GM21526 (cell line): ENCODE results near the gene AMIGO1.
A peak's percentile ranks its signal among the peaks of the same experiment; 100 is the strongest.

Experiments used
- ATAC-seq: cut with Tn5 transposase; IDR thresholded peaks from one replicate; pipeline ENCODE4 v1.9.1; 2021; ENCODE audit warnings: moderate library complexity; ENCODE audit not compliant: unreplicated experiment, low FRiP score

The AMIGO1 gene

DNA sequence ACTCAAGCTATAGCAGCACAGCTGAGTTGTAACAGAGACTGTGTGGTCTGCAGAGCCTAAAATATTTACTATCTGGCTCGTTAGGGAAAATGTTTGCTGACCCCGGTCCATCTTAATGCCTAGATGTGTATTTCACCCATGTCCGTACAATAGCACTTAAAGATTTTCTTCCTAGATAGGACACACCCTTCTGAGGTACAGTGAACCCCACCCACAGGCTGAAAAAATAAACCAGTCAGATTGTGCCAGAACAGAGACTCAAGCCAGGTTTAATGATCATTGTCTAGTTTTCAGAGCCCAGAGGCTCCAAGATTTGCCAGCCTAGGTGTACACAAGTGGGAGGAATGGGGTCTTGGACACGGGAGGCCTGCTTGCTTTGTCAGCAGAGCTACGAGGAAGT is 5.6 kb downstream of the AMIGO1 start:
- ATAC-seq = no peak

DNA sequence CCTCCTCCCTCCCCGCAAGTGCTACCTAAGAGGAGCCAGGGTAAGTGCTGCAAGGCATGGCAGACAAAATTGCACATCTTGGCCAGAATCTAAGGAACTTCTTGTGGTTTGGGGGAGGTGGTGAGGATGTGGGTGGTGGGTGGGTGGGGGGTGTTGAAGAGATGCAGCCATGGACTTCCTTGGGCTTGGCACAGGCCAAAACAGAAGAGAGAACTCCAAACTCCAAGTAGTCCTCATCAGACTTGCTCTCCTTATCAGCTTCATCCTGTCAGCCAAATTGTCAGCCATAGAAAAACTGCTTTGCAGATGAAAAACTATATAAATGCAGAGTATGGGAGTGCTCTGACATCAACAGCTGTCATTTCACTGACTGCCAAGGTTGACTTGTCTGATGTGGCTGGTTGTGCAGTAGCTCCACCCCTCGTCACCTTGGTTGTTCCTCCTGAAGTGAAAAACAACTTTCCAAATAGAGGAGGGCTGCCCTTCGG is 7.1 kb downstream of the AMIGO1 start:
- no peak for ATAC-seq

DNA sequence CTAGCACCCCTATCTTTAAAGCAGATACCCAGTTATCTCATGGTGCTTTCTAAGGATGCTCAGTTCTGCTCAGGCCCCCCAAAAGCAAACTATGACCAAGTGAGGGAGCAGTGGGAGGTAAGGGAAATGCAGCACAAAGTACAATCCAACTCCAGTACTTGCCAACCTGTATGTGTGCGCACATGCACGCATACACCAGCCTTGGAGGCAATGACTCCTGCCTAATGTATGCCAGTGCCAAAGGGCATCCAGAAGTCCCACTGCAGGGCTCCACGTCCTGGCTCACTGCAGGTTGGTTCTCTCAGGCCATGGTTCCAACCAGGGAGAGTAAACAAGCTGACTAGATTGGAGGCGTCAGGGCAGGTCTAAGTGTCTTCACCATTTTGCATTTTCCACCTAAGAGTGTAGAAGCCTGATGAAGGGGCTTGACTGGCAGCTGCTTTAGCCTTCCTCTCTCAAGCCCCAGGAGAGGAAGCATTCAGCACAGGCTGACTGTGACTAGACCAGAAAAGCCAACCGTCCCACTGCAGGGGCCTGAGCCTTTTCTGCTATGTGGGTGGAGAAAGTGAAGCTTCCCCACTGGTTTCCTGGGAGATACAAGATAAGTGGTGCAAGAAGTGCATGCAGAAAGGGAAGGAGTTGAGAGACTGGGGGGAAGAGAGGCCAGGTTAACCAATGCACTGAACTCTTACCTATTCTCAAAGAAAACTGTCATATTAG is 7.7 kb downstream of the AMIGO1 start:
- no peak for ATAC-seq

DNA sequence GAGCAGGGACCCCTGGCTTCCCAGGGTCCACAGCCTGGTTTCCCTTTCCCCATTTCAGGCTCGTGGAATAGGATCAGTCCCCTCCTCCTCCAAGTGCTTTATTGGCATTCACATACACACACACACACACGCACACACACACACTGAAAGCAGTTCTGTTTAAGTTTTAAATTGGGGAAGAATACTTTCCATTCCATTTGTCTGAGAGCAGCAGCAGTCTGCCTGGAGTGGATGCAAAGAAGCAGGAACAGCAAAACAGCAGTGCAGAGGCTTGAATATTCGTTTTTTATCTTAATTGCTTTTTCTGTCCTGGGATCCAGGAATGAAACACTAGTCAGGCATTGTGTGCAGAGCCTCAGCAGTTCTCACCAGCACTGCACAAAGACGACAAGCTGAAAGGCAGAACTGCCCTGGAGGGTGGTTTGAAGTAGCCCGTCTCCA is 8.6 kb downstream of the AMIGO1 start:
- no peak for ATAC-seq

DNA sequence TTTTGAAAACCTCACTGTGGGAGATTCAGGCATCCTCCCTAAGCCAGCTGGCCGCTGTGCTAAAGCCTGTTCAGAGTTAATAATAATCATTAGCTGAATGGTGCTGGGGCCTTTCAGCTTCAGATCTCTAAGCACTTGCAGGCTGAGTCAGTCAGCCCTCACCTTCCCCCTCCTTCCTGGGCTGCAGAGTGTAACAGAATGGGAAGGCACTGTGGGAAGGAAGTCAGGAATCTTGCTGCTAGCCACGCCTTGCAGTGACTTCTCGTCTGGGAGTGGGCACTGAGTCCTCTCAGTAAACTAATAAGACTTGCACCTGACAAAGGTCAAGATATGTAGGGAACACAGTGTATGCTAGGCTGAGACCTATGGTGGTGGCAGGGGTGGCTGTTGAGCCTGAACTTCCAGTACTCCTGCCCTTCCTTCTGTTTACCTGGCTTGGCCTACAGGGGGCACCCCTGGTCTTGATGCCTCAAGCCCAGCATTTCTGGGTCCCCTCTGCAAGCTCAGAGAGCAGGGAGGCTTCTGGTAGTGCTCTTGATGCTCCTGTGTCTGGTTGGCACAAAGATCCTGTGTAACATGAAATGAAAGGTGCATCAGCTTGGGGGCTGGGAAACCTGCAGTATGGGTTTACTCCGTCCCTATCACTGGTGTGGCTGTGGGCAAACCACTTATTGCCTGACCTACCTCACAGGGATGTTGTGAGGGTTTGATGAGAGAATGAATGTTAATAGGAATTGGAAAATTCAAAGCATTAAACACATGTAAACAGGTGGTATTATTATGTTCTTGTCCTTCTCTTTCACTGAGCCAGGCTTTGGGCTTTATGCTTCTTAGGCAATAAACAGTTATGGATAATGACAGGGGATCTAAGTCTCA is 9.6 kb downstream of the AMIGO1 start:
- ATAC-seq = no peak

DNA sequence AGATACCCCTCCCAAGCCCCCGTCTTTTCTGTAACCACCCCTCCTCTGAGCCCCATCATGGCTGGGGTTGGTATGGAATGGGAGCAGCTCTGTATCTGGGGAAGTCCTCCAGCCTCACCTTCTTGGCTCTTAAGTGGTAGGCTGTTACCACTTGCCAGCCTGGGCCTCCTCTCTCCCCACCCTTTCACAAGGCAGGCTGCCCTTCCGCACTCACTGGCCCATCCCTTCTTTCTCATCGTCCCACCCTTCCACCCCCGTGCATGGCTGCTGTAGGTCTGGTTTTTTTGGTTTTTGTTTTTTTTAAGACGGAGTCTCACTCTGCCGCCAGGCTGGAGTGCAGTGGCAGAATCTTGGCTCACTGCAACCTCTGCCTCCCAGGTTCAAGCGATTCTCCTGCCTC is 10.4 kb downstream of the AMIGO1 start:
- ATAC-seq = no peak

DNA sequence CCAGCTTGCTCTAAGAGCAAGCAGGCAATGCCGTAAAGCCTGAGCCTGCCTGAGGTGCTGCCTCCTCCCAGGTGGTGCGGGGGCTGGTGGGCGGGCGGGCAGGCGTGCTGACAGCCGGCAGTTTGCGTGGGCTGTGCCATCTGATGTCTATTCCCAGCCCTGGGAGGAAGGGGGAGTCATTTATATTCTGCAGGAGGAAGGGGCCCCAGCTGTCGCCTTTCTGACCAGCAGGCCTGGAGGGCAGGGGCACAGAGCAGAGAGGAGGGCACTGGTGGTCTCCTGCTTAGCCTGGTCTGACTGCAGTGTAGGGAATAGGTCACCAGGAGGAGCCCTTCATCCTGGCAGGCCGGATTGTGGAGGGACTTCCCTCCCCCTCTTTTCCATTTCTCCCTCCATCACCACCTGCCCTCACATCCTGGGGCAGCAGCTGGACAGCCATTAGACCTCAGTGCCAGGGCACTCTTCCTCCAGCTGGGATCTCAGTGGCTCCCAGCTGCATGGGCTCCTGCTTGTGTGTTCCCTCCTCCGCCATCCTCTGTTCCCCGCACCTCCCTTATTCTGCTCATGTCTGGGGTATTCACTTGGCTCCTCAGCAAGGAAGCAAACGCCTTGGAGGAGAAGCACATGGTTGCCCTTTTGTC is 11.2 kb downstream of the AMIGO1 start:
- no peak for ATAC-seq

DNA sequence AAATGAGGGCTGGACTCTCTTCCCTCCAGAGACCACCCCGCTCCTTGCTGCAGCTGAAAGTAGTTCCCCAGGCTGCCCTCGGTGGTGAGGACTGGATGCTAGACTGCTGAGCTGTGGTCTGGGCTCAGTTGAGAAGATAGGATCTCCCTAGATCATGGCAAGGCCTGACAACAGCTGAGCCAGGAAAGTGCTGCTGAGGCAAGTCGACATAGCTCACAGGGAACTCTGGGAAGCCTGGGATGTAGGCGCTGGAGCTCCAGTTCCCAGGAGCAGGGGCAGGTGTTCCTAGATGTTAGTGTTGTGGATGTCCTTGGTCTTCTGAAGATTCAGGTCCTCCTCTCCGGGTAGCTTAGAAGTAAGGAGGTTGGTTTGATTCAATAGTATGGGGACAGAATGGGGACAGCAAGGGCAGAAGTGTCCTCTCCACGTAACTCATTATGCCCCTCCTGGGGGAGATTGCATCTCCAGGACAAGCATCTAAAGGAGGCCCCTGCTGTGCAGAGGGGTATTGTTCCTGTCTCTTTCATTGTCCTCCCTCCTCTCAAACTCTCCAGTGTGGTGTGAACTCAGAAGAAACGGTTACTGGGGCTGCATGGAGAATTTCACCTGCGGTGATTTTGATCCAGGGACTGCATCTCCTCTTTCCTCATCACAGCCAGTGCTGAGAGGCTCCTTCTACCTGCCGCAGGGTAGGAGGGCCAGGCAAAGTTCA is 11.9 kb downstream of the AMIGO1 start:
- ATAC-seq = no peak

DNA sequence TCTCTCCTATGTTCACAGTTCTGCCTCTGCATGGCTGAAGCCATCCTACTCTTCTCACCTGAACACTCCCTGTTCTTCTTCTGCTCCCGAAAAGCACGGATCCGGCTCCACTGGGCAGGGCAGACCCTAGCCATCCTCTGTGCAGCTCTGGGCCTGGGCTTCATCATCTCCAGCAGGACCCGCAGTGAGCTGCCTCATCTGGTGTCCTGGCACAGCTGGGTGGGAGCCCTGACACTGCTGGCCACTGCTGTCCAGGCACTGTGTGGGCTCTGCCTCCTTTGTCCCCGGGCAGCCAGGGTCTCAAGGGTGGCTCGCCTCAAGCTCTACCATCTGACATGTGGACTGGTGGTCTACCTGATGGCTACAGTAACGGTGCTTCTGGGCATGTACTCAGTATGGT is 13.8 kb downstream of the AMIGO1 start:
- ATAC-seq = no peak

DNA sequence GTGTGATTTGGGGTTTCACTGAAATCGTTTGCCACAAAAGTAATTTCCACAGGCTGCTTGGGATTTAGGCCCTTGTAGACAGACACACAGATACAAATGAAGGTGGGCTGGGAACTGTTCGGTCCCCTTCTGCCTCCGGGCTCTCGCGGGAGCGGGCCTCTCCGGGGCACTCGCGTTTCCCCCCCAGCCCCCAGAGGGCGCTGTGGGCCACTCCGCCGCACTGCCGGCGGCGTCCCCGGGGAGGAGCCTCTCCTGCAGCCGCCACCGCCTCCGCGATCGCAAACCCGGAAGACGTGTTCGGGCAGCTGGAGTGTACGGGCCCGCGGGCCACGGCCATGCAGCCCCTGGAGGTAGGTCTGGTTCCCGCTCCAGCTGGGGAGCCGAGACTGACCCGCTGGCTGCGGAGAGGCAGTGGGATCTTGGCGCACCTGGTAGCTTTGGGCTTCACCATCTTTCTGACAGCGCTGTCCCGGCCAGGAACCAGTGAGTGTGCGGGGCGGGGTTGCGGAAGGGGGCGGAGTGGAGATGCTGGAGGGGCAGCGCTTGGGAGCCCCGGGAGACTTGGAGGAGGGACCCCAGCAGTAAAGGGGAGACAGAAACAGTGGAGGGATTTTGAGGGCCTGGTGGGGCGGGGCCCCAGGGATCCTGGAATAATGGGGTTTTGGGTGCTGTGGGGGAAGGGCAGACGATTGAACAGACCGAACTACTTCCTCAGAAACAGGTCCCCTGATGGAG is 15.6 kb downstream of the AMIGO1 start, which contains the start of gene CYB561D1:
CYB561D1 (plus strand) TSS at position 290 of the 735 bp plus-strand sequence; CDS start at position 336, 46 bp downstream.
- ATAC-seq = peak; percentile 66

DNA sequence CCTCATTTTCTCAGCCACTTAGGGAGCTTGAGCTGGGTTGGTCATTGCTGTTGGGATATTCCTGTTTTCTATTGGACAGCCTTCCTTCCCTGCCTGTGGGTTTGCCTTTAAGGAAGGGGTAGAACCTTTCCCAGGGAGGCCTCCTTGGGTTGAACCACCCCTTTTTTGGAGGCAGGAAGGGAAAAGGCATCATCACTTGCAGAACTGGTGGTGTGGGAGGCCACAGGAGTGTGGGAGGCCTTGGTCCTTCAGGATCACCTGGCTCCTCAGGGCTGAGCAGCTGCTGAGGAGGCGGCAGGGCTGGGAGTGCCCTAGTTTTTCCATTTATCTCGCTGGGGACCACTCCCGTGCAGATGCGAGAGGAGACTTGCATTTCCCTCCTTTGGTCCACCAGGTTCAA is 16.3 kb downstream of the AMIGO1 start:
- no peak for ATAC-seq

DNA sequence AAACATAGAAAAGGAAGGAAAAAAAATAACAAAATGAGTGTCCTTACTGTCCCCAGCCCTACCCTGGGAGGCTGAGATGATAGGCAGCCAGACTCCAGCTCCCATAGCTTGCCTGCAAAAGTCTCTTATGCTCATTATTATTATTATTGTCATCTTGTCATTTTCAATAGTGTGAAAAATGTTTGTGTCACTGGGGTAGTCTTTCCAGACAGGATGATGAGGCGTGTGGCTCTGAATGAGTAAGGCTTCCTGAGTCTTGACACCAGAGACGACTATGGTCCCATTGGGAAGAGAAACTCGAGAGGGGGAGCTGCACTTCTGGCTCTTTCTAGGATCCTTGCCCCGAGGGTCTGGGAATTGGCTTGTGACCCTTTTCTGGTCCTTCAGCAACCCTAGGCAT is 16.7 kb downstream of the AMIGO1 start:
- ATAC-seq = no peak

DNA sequence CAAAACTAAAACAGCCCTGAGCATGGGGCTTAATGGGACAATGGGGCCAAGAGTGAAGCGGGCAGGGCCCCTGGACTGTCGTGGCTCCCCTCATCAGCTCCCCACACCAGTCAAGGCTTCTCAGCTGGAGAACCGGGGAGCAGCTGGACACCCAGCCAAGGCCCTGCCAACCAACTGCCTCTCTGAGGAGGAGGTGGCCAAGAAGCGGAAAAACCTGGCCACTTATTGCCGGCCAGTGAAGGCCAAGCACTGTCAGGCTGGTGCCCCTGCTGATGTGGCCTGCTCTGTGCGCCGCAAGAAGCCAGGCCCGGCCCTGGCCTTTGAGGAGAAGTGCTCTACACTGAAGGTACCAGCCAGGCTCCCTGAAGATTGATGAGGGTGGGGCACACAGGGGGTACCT is 18.2 kb downstream of the AMIGO1 start:
- no peak for ATAC-seq

DNA sequence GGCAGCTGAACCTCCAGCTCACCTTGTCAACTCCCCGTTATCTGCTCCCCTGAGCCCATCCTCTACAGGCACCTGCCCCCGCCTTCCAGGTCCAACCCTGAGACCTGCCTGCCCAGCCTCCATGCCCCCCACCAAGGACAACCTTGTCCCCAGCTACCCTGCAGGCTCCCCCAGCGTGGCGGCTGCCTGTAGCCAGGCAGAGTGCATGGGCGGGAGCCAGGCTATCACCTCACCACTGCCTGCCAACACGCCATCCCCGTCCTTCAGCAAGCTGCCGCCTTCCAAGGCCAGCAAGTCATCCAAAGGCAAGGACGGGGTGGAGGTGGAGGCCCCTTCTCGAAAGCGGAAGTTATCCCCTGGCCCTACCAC is 18.6 kb downstream of the AMIGO1 start:
- ATAC-seq = no peak

DNA sequence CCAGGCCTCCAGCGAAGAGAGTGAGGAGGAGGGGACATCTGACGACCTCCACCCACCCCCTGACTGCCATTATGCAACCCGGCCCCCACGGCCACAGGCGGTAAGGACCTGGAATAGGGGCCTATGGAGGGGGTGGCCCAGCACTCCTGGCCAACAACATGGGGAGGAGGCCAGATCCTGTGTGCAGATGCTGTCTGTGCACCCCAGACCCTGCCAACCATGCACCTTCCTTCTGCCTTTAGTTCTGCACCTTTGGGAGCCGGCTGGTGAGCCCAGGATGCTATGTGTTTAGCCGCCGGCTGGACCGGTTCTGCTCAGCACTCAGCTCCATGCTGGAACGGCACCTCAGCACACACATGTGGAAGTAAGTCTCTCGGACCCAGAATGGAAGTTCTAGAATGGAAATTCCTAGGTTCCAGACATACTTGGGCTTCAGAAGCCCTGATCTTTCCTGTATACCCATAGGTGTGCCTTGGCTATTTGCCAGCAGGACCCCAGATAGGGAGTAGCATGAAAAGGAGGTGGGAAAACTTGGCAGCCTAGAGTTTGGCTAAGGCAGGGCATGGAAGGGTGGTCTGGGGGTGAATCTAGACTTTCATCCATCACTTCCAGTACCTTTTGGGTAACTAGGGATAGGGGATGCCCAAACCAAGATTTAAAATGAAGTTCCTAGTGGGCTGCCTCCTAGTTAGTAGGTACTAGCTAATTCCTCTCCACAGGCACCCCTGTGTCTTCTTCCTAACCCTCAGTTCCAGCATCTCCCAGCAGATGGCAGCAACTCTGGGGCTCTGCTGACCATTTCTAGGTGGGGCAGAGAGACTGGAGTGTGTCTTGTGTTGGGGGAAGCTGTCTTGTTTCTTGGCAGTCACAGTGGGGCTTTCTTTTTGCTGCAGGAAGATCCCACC is 19.2 kb downstream of the AMIGO1 start:
- no peak for ATAC-seq

DNA sequence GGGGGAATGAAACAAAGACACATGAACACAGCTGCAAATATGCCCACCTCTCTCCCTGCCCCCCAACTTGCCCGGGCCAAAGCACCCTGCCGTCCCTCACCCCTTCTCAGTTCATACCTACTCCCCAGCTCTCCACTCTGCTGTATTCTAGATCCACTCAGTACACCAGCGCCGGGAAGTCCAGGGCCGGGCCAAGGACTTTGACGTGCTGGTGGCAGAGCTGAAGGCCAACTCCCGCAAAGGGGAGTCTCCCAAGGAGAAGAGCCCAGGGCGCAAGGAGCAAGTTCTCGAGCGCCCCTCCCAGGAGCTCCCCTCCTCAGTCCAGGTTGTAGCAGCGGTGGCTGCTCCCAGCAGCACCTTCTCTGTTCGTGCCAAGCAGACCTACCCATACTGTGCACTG is 20.8 kb downstream of the AMIGO1 start:
- ATAC-seq = no peak

DNA sequence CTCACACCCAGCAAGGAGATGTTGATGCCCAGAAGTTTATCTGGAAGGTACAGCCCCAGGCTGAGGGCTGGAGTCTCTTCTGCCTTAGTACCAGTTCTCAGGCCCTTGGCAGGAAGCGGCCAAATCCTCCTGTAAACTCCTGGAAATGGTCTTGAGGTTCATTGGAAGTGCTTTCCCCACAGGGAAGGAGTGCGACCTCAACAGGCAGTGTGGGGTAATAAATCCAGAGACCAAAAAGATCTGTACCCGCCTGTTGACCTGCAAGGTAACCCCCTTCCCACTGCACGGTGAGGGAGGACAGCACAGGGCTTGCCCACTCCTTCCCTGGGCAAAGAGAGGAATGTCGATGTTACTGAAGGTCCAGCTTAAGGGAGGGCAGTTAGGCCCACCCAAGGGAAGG is 21.3 kb downstream of the AMIGO1 start:
- no peak for ATAC-seq

DNA sequence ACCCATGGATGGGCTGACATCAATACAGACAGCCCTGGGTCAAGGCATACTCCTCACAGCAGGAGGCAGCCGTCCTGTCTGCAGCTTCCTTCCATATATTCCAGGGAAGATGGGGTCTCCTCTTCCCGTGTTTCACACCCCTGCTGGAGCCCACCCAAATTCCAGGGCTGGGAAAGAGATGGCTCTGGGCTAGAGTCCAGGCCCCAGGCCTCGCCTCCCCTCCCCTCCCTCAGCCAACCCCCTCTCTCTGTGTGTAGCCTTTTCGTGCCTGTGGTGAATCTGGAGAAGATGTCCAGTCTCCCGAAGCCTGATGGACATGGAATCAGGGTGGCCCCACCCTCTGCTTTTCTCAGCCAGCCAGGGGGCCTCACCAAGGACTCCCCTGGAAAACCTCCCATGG is 22.3 kb downstream of the AMIGO1 start:
- ATAC-seq = no peak

DNA sequence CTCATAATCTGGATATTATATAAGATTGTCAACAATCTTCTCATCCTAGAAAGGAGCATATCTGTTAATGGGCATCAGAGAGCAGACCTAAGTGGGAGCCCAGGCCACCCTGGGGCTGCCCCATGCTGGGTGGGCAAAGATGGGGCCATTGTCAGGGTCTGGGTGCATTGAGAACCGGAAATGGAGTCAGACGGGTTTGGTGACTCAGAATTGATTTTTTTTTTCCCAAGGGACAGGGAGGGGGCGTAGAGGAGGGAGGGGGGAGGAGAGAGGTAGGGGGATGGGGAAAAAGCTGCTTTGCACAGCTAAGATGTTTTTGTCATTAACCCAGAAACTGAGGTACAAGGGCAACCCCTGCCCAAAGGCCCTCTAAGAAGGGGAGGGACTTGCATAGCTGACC is 24.5 kb downstream of the AMIGO1 start:
- no peak for ATAC-seq
